Measurements from ENCODE around the gene C1orf159. TPM values are rescaled to one million over a fixed set of nuclear protein-coding genes. Genes with fewer than 3 reads are reported as not detected.

The C1orf159 gene
- total RNA-seq, 1 experiment from 2014 or later, result 19.1 TPM

GRCh38 chr1:1040004-1040991, 75.6 kb downstream of the C1orf159 start:
- DNase-seq (ENCODE audit: low read depth), result peak; percentile 64
- in situ Hi-C loops (cut with HindIII; ENCODE audit: low pct_unique_long_range_greater_than_20kb, low sequenced_read_pairs), result no loop called here

- in situ Hi-C loops (cut with HindIII; ENCODE audit: low pct_unique_long_range_greater_than_20kb, low sequenced_read_pairs), result no loop called here
- DNase-seq (ENCODE audit: low read depth), result no peak
These were observed 76.6 kb downstream of the C1orf159 start for GRCh38 chr1:1039145-1039910.

GRCh38 chr1:1038694-1039093, 77.2 kb downstream of the C1orf159 start:
- DNase-seq (ENCODE audit: low read depth), result no peak
- in situ Hi-C loops (cut with HindIII; ENCODE audit: low pct_unique_long_range_greater_than_20kb, low sequenced_read_pairs), result no loop called here

GRCh38 chr1:1037366-1038327, 78.2 kb downstream of the C1orf159 start:
- in situ Hi-C loops (cut with HindIII; ENCODE audit: low pct_unique_long_range_greater_than_20kb, low sequenced_read_pairs), result no loop called here
- DNase-seq (ENCODE audit: low read depth), result no peak

- no peak for DNase-seq (ENCODE audit: low read depth)
- in situ Hi-C loops (cut with HindIII; ENCODE audit: low pct_unique_long_range_greater_than_20kb, low sequenced_read_pairs), result no loop called here
These were observed 80.5 kb downstream of the C1orf159 start for GRCh38 chr1:1035291-1035943.

- in situ Hi-C loops (cut with HindIII; ENCODE audit: low pct_unique_long_range_greater_than_20kb, low sequenced_read_pairs), result no loop called here
- DNase-seq (ENCODE audit: low read depth), result no peak
These were observed 81.5 kb downstream of the C1orf159 start for GRCh38 chr1:1034439-1034781.

- no peak for DNase-seq (ENCODE audit: low read depth)
- in situ Hi-C loops (cut with HindIII; ENCODE audit: low pct_unique_long_range_greater_than_20kb, low sequenced_read_pairs), result no loop called here
These were observed 82.0 kb downstream of the C1orf159 start for GRCh38 chr1:1033731-1034438.

GRCh38 chr1:1033009-1033587, 82.8 kb downstream of the C1orf159 start:
- in situ Hi-C loops (cut with HindIII; ENCODE audit: low pct_unique_long_range_greater_than_20kb, low sequenced_read_pairs), result no loop called here
- no peak for DNase-seq (ENCODE audit: low read depth)

GRCh38 chr1:1032424-1032823, 83.5 kb downstream of the C1orf159 start:
- DNase-seq (ENCODE audit: low read depth), result no peak
- in situ Hi-C loops (cut with HindIII; ENCODE audit: low pct_unique_long_range_greater_than_20kb, low sequenced_read_pairs), result no loop called here

Other genes starting within 250 kb of the C1orf159 start
- 69.4 and 98.9 TPM in 2 replicates for gene SAMD11, start 192.2 kb downstream of the C1orf159 start, total RNA-seq (2014; rRNA removed; shearing (Covaris generic); ENCODE audit: low replicate concordance)
- 136 and 140 TPM in 2 replicates for gene NOC2L, start 156.8 kb downstream of the C1orf159 start, total RNA-seq (2014; rRNA removed; shearing (Covaris generic); ENCODE audit: low replicate concordance)
- 3.3 and 7.4 TPM in 2 replicates for gene KLHL17, start 155.5 kb downstream of the C1orf159 start, total RNA-seq (2014; rRNA removed; shearing (Covaris generic); ENCODE audit: low replicate concordance)
- 0.17 and 2.3 TPM in 2 replicates for gene PLEKHN1, start 149.6 kb downstream of the C1orf159 start, total RNA-seq (2014; rRNA removed; shearing (Covaris generic); ENCODE audit: low replicate concordance)
- 0.20 TPM in 1 of 2 replicates, not detected in the other for gene PERM1, start 134.0 kb downstream of the C1orf159 start, total RNA-seq (2014; rRNA removed; shearing (Covaris generic); ENCODE audit: low replicate concordance)
- gene HES4, start 116.0 kb downstream of the C1orf159 start, total RNA-seq (2014; rRNA removed; shearing (Covaris generic); ENCODE audit: low replicate concordance), result 45.3 and 73.0 TPM in 2 replicates
- 129 and 152 TPM in 2 replicates for gene ISG15, start 102.6 kb downstream of the C1orf159 start, total RNA-seq (2014; rRNA removed; shearing (Covaris generic); ENCODE audit: low replicate concordance)
- 246 and 278 TPM in 2 replicates for gene AGRN, start 96.0 kb downstream of the C1orf159 start, total RNA-seq (2014; rRNA removed; shearing (Covaris generic); ENCODE audit: low replicate concordance)
- not detected in 2 replicates for gene RNF223, start 41.8 kb downstream of the C1orf159 start, total RNA-seq (2014; rRNA removed; shearing (Covaris generic); ENCODE audit: low replicate concordance)
- gene TTLL10, start 57.8 kb upstream of the C1orf159 start, total RNA-seq (2014; rRNA removed; shearing (Covaris generic); ENCODE audit: low replicate concordance), result not detected in 2 replicates
- not detected in 2 replicates for gene TNFRSF18, start 90.5 kb upstream of the C1orf159 start, total RNA-seq (2014; rRNA removed; shearing (Covaris generic); ENCODE audit: low replicate concordance)
- not detected in 2 replicates for gene TNFRSF4, start 98.1 kb upstream of the C1orf159 start, total RNA-seq (2014; rRNA removed; shearing (Covaris generic); ENCODE audit: low replicate concordance)
- 111 and 124 TPM in 2 replicates for gene SDF4, start 115.9 kb upstream of the C1orf159 start, total RNA-seq (2014; rRNA removed; shearing (Covaris generic); ENCODE audit: low replicate concordance)
- 23.5 and 26.7 TPM in 2 replicates for gene B3GALT6, start 116.1 kb upstream of the C1orf159 start, total RNA-seq (2014; rRNA removed; shearing (Covaris generic); ENCODE audit: low replicate concordance)
- not detected in 2 replicates for gene C1QTNF12, start 130.6 kb upstream of the C1orf159 start, total RNA-seq (2014; rRNA removed; shearing (Covaris generic); ENCODE audit: low replicate concordance)
- 73.0 and 121 TPM in 2 replicates for gene UBE2J2, start 157.8 kb upstream of the C1orf159 start, total RNA-seq (2014; rRNA removed; shearing (Covaris generic); ENCODE audit: low replicate concordance)
- gene SCNN1D, start 164.3 kb upstream of the C1orf159 start, total RNA-seq (2014; rRNA removed; shearing (Covaris generic); ENCODE audit: low replicate concordance), result 1.8 and 2.8 TPM in 2 replicates
- gene ACAP3, start 191.8 kb upstream of the C1orf159 start, total RNA-seq (2014; rRNA removed; shearing (Covaris generic); ENCODE audit: low replicate concordance), result 35.9 and 50.2 TPM in 2 replicates
- 50.3 and 57.5 TPM in 2 replicates for gene PUSL1, start 192.5 kb upstream of the C1orf159 start, total RNA-seq (2014; rRNA removed; shearing (Covaris generic); ENCODE audit: low replicate concordance)
- gene INTS11, start 208.6 kb upstream of the C1orf159 start, total RNA-seq (2014; rRNA removed; shearing (Covaris generic); ENCODE audit: low replicate concordance), result 57.6 and 90.2 TPM in 2 replicates
- 25.8 and 28.5 TPM in 2 replicates for gene CPTP, start 208.7 kb upstream of the C1orf159 start, total RNA-seq (2014; rRNA removed; shearing (Covaris generic); ENCODE audit: low replicate concordance)
- gene TAS1R3, start 215.2 kb upstream of the C1orf159 start, total RNA-seq (2014; rRNA removed; shearing (Covaris generic); ENCODE audit: low replicate concordance), result not detected in 2 replicates
- gene DVL1, start 233.3 kb upstream of the C1orf159 start, total RNA-seq (2014; rRNA removed; shearing (Covaris generic); ENCODE audit: low replicate concordance), result 84.9 and 103 TPM in 2 replicates
- gene MXRA8, start 242.5 kb upstream of the C1orf159 start, total RNA-seq (2014; rRNA removed; shearing (Covaris generic); ENCODE audit: low replicate concordance), result not detected in 2 replicates